Measurements from ENCODE around the gene E2F8. TPM values are rescaled to one million over a fixed set of nuclear protein-coding genes. Genes with fewer than 3 reads are reported as not detected.

Gene E2F8
- polyA plus RNA-seq, 3 donors = 0.02 to 2.2 (median 0.07) TPM

GRCh38 chr11:19253817-19254216, 13.1 kb upstream of the E2F8 start:
- H3K27ac ChIP-seq (ENCODE audit: low read depth, low read length) = no peak overlapping the region
- WGBS, 3 donors = 54 to 80% (median 66%) methylated on average over 3 of the region's 3 CpGs

- WGBS, 3 donors = 62 to 66% (median 65%) methylated on average over 7 of the region's 7 CpGs
- H3K27ac ChIP-seq (ENCODE audit: low read depth, low read length) = no peak overlapping the region
Observed at GRCh38 chr11:19253153-19253745, 12.5 kb upstream of the E2F8 start.

DNA sequence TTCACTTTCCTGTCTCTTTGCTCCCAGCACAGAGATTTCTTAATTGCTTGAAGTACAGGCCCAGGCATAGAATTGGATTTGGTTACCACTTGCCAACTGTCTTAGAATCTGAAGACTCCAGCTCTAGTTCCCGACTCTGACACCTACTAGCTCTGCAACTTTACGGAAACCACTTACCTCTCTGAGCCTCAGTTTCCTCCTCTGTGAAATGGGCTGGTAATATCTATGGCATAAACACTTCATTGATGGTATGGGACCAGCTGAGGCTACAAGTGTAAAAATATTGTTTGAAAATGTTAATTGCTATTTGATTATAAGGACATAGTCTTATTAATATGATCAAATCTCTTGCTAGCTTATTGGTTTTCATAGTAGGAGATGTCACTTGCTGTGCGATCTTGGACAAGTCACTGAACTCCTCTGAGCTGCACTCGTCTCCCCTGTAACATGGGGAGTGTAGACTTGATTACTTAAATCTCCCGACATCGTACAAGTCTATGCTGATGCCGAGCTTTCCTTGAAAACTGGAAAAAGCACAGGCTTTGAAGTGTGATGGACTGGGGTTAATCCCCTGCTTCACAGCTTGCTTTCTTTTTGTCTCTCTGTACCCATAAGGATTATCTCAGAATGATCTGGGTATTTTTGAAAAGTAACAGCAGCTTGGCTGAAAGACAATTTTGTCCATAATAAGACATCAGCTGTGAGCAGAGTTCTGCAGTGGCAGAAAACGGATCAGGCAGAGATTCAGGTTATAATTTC, 11.8 kb upstream of the E2F8 start:
- 69 to 82% (median 80%) methylated on average over 8 of the region's 8 CpGs for WGBS, 3 donors
- H3K27ac ChIP-seq (ENCODE audit: low read depth, low read length) = no peak overlapping the region

DNA sequence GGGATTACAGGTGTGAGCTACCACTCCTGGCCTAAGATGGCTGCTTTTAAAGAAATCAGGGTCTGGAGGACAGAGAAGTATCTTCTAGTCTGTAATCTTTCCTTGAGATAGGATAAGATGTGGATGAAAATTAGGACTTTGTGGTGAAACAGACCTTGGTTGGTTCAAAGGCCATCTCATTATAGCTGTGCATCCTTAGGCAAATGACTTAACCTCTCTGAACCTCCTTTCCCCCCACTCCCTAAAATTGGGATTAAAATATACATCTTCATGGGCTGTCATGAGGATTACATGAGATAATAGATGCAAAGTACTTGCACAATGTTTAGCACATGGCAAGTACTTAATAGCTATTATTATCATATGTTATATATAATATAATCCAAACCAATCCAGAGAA, 10.8 kb upstream of the E2F8 start:
- H3K27ac ChIP-seq (ENCODE audit: low read depth, low read length) = no peak overlapping the region

GRCh38 chr11:19246816-19247215, 6.1 kb upstream of the E2F8 start:
- H3K27ac ChIP-seq (ENCODE audit: low read depth, low read length) = no peak overlapping the region
- WGBS, 3 donors = 92 to 100% (median 95%) methylated on average over 1 of the region's 1 CpG

DNA sequence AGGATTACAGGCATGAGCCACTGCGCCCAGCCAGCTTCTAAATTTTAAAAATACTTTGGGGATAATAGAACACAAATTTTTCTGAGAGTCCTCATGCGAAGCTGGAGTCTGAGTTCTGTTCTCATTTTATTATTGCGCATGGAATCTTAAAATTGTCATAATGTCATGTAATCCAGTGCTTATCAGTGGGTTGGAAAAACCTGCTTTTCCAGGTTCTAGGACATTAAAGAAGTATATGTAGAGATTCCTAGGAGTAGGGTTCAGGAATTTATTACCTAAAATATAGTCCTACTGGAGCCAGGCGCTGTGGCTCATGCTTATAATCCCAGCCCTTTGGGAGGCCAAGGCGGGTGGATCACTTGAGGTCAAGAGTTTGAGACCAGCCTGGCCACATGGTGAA, 4.6 kb upstream of the E2F8 start:
- WGBS, 3 donors = 87 to 96% (median 87%) methylated on average over 5 of the region's 5 CpGs
- H3K27ac ChIP-seq (ENCODE audit: low read depth, low read length) = no peak overlapping the region

- no peak overlapping the region for H3K27ac ChIP-seq (ENCODE audit: low read depth, low read length)
- WGBS, 3 donors = 58 to 79% (median 65%) methylated on average over 2 of the region's 2 CpGs
Observed at GRCh38 chr11:19244621-19245020, 3.9 kb upstream of the E2F8 start.

DNA sequence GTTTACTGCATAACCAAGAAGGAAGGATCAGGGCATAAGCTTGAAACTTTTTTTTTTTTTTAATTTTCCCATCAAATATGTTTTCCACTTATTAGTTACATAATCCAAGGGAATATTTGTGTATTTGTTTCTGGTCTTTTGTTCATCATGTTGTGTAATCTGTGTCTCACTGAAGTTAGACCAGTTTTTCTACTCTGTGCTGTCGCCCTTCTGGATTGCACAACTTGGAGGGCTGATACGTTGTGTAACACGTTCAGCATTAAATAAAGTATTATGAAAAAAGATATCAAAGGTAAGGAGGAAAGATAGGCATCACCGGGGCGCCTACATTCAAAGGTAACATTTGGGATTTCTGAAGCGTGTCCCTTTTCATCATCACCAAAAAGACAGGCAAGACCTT, 3.3 kb upstream of the E2F8 start:
- H3K27ac ChIP-seq (ENCODE audit: low read depth, low read length) = no peak overlapping the region
- WGBS, 3 donors = 41 to 55% (median 48%) methylated on average over 6 of the region's 6 CpGs

DNA sequence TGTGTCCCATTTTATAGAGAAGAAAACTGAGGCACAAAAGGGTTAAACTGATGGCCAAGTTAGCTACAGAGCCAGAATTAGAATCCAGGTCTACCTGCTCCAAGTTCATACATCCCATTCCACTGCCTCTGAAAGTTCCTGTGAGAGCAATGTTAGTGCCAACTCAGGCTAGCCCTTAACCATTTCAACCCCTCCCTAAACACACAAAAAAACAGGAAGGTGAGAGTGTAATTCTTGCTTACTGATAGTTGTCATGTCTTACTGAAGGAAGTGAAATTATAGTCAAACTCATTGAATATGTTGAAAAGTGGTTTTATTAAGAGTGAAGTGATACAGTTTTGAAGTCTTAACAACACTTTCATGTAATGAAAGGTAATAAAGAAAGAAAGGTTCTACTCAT, 2.9 kb upstream of the E2F8 start:
- H3K27ac ChIP-seq (ENCODE audit: low read depth, low read length) = no peak overlapping the region

- 68 to 73% (median 73%) methylated on average over 5 of the region's 5 CpGs for WGBS, 3 donors
- no peak overlapping the region for H3K27ac ChIP-seq (ENCODE audit: low read depth, low read length)
Observed at GRCh38 chr11:19243143-19243542, 2.4 kb upstream of the E2F8 start.

DNA sequence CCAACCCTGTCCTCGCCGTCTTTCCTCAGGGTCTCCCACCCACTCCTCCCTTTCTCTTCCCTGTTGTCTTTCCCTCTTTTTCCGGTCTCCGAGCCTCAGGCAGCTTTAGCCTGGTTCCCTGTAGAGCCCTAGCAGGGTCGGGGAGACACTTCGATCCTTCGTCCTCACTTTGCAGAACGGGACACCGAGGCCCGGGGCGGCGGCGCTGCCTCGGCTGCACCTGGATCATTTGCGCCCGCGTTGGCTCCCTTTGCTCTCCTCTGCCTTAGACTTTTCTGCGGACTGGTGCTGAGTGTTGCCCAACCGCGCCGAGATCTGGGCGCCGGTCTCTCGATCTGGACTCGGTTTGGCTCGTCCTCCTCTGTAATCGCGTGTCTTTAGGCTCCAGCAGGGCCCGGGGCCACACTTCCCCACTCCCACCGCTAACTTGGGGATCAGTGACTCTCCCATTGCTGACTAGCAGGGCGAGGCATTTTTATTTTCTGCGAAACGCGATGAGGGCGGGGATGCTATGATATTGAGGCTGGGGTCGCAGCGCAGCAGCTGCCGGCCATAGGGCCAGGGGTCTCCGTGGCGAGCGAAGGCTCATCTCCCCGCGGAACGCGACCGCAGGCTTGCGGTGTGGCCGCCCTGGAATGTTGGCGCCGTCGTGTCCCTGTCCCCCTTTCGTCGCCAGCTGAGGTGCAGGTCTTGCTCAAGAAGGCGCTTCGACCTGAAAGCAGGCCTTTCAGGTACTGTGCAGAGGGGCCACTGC, 1.6 kb upstream of the E2F8 start:
- WGBS, 3 donors = 12 to 19% (median 13%) methylated on average over 55 of the region's 55 CpGs
- no peak overlapping the region for H3K27ac ChIP-seq (ENCODE audit: low read depth, low read length)

DNA sequence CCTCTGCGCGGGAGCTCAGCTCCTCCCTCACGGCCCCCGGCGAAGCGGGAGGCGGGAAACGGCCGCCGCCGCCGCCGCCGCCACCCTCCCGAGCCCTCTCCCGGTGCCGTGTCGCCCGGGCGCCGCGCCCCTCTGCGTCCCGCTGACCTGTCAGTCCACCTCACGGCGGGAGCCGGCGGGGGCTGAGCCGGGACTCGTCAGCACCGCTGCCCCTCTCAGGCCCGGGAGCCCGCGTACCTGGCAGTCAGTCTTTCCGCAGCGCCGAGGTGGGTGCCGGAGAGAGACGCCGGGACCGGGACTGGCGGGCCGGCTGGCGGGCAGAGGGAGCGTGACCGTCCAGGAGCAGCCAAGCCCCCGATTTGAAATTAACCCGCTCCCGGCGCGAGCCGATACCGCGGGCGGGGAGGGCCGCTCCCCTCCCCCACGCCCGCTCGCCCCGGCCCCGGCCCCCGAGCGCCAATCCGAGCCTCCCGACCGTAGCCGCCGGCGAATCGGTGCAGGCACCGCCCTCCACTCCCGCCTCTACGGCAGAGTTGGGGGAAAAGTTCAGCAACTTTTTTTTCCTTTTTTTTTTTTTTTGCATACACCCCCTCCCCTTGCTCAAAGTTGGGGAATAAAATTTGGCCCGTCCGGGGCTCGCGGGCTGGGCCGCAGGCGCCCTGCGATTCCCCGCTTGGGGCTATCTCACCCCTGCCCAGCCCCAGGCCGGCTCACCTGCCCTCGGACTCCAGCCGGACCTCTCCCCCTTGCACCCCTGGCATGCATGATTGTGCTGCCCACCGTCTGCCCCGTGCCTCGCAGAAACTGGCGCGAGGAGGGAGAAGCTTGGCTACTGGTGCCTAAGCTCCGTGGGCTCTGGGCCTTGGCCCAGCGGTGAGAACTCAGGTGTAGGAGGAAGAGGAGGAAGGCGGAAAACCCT, 774 bp upstream of the E2F8 start:
- 0 to 1% (median 0%) methylated on average over 45 to 92 of the region's 92 CpGs for WGBS, 3 donors
- no peak overlapping the region for H3K27ac ChIP-seq (ENCODE audit: low read depth, low read length)

- WGBS, 3 donors = 90 to 95% (median 94%) methylated on average over 3 of the region's 3 CpGs
- no peak overlapping the region for H3K27ac ChIP-seq (ENCODE audit: low read depth, low read length)
Observed at GRCh38 chr11:19239039-19239438, 1.7 kb downstream of the E2F8 start.

DNA sequence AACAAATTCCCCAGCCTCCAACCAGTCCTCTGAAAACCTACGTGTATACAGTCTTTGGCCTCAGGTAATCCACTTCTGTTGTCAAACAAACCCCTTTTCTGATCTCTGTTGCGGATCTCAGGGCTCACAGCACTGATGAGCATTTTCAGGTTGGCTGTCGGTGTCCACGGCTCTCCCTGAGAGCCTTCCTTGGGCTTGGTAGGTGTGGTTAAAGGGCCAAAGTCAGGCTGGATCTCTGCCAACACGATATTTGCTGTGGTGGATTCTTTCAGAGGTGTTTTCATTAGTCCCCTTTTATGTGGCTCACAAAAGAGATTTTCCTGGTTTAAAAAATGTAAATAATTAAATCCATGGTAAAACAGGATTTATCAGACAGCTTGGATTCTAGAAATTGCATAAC, 2.9 kb downstream of the E2F8 start:
- no peak overlapping the region for H3K27ac ChIP-seq (ENCODE audit: low read depth, low read length)
- 63 to 85% (median 75%) methylated on average over 5 of the region's 5 CpGs for whole genome bisulfite sequencing, 3 donors

DNA sequence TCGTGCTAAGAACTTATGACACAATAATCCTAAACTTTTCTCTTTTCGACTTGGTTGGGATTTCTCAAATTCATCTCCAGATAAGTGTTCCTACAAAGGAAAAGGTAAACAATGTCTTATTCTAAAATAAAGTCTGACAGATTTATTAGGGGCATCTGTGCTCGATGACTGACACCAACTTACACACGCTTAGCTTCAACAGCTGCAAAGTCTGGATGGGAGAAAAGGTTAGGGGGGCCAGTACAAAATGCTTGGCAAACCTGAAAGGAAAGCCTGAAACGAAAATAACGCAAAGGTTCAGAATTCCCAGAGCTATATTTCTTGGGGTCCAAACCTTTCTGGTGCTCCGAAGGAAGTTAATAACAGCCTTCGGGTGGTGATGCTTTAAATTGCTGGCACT, 3.4 kb downstream of the E2F8 start:
- H3K27ac ChIP-seq (ENCODE audit: low read depth, low read length) = no peak overlapping the region
- 80 to 90% (median 83%) methylated on average over 8 of the region's 8 CpGs for WGBS, 3 donors

GRCh38 chr11:19234231-19234817, 6.4 kb downstream of the E2F8 start:
- no peak overlapping the region for H3K27ac ChIP-seq (ENCODE audit: low read depth, low read length)
- WGBS, 3 donors = 96 to 98% (median 97%) methylated on average over 5 of the region's 5 CpGs

- no peak overlapping the region for H3K27ac ChIP-seq (ENCODE audit: low read depth, low read length)
- 54 to 77% (median 56%) methylated on average over 6 of the region's 6 CpGs for WGBS, 3 donors
Observed at GRCh38 chr11:19232910-19233503, 7.7 kb downstream of the E2F8 start.

DNA sequence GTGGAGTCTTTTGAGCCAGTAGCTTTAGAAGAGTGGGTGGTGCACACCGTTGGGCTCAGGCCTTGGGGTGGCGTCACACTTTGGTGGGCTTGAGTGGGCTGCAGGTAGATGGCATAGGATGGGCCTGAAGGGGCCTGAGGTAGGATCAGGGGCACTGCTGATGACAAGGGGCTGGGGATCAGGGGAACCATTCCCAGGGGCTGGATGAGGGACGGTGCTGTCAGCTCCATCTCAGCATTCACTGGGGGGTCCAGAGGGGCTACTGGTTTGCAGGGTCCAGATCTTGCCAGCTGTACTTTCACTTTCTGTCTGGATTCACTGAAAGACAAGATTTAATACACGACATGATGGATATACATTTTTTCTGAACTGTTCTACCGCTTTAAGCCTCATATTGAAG, 11.1 kb downstream of the E2F8 start:
- WGBS, 3 donors = 87 to 95% (median 94%) methylated on average over 5 of the region's 5 CpGs
- H3K27ac ChIP-seq (ENCODE audit: low read depth, low read length) = no peak overlapping the region

Data from adipose tissue (tissue), 3 donors.